ENCODE measurements around the gene DCAF4L1.

GRCh38 chr4:41998019-41998418 is 16.5 kb downstream of the DCAF4L1 start:
- TF ChIP-seq CTCF (conservative IDR thresholded peaks at IDR 0.05) = no peak
- TF ChIP-seq ZFX (IDR thresholded peaks at IDR 0.05) = no peak
